HG02759 (cell line): ENCODE results near the gene APOE.

ENCODE experiments used
- ATAC-seq: cut with Tn5 transposase; IDR thresholded peaks from one replicate; pipeline ENCODE4 v1.9.1; 2021; ENCODE audit warnings: mild to moderate bottlenecking, moderate library complexity; ENCODE audit not compliant: unreplicated experiment

Gene APOE

GRCh38 chr19:44951179-44952159, 45.9 kb downstream of the APOE start:
- no peak for ATAC-seq

DNA sequence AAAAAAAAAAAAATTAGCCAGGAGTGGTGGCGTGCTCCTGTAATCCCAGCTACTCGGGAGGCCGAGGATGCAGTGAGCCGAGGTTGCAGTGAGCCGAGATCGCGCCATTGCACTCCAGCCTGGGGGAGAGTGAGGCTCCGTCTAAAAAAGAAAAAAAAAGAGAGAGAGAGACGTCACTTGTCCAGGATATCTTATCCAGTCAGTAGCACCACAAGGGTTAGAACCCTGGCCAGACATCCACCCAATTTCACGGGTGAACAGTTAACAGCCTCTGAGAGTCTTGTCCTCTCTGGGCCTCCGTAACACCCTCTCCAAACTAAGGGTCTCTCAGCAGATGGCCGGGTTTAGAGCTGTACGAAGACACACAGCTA, 48.7 kb downstream of the APOE start:
- no peak for ATAC-seq

DNA sequence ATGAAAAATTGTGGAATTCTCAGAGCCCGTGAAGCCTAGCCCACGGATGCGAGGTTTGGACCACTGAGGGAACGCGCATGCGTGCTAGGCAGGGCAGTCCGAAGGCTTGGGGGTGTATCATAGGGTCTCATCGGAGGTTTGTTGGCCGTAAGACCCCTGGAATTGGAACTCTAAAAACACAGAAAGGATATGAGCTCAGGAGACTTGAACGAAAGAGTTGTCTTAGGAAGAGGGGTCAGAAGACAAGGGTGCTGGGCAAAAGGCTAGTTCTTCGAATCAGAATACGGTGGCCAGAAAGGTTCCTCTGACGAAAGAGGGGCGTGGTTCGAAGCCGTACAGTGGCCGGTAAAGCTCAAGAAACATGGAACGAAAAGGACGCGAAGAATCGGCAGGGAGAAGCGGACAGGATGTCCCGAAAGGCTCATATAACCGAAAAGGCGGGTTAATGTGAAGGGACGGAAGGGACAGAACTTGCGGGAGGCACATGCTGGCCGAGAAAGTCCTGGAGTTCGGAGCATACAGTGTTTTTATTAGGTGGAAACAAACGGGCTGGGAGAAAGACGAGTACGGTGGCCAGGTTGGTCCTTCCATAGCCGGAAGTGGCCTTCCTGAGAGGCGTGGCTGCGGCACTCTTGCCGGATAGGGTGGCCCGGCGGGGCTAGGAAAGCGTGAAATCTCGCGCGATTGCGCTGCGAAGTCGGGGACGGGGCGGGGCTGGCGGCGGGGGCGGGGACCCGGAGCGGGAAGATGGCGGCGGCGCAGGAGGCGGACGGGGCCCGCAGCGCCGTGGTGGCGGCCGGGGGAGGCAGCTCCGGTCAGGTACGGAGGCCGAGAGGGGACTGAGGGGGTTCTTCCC, 49.3 kb downstream of the APOE start, which contains the start of gene CLPTM1:
TSS of gene CLPTM1 (plus strand) at position 732 of the 856 bp plus-strand sequence. CDS start at position 748, 16 bp downstream.
- ATAC-seq = peak; percentile 84

DNA sequence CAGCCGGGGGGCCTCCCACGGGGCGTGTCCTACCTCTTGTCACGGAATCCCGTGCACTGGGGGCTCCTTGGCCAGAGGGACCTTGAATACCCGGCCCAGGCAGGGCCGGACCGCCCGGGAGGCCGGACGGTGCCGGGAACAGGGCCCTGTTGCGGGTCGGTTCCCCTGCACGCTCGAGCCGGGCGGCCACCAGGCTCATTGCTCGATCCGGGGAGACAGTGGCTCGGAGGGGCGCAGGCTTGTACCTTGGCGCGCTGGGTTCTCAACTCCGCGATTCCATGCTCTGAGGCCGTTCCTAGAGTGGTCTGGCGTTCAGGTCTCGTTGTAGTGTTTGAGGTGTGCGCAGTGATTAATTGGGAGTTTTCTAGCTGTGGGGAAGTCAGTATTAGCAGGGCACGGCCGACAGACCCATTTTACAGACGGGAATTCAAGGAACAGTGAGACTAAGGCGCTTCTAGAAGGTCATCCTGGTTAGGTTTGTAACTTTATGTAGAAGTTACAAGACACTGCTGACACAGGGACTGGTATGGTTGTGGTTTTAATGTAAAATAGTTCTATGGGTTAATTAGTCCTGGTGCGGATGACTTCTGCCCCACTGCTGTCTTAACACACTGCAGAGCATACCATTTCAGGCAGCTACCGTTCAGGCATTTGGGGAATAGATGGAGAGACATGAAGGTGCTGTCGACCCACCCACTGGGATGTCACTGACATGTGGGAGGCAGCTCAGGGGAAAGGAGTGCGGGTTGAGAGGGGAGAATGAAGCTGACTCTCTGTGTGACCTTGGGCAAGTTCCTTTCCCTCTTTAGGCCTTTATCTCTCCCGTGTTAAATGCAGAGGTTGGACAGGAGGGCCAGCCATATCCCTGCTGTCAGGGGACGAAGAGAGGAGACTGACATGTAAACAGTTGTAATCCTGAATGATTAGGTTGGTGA, 50.2 kb downstream of the APOE start:
- ATAC-seq = no peak

GRCh38 chr19:44957526-44957925, 51.9 kb downstream of the APOE start:
- no peak for ATAC-seq

- no peak for ATAC-seq
Measured at GRCh38 chr19:44958090-44958489, 52.5 kb downstream of the APOE start.
